NCI-H345 treated with DMSO at 0.1 percent for 48 hours (cell line): ENCODE data around the gene LRRC26.
"Not testable (repeated sequence)": the region's sequence is repeated elsewhere in the genome, so short reads cannot be mapped to it uniquely, and the experiment has no call there.

ENCODE experiments used
- DNase-seq: peaks from one replicate; lab custom pipeline; 2025; ENCODE audit not compliant: unreplicated experiment; lab: John Stamatoyannopoulos, UW

Gene LRRC26

DNA sequence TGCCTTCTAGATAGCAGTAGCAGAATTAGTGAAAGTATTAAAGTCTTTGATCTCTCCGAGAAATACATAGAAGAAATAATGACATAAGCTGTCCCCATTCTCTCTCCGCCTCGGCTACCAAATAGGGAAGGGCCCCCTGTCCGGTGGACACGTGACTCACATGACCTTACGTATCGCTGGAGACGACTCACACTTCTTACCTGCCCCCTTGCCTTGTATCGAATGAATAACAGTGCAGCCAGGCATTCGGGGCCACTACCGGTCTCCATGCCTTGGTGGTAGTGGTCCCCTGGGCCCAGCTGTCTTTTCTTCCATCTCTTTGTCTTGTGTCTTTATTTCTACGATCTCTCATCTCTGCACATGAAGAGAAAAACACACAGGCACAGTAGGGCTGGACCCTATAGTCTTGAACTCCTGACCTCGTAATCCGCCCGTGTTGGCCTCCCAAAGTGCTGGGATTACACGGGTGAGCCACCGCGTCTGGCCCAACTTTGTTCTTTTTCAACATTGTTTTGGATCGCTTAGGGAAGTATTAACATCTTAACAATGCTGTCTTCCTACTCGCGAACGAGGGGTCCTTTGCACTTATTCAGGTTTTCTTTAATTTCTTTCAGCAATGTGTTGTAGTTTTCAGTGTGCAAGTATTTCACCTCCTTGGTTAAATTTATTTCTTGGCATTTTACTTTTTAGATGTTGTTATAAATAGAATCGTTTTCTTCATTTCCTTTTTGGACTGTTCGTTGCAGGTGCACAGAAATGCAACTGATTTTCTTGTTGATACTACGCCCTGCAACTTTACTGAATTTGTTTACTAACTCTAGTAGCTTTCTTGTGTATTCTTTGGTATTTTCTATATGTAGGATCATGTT, 47.7 kb downstream of the LRRC26 start:
- DNase-seq, result not testable (repeated sequence)
